HepG2 (cell line): ENCODE results near the gene HES1. TPM values are rescaled to one million over a fixed set of nuclear protein-coding genes. Genes with fewer than 3 reads are reported as not detected.

Experiments
- BRF2 ChIP-seq: sonication (generic); formaldehyde crosslinking; IDR thresholded peaks from 2 replicates; pipeline ENCODE4 v1.8.1; 2022; ENCODE audit warnings: mild to moderate bottlenecking, missing genetic modification reagents
- CEBPB ChIP-seq: IDR thresholded peaks from 2 replicates; pipeline ENCODE4 v1.6.1; 2011; ENCODE audit warnings: low read depth, low read length, improper control_type of control experiment, borderline replicate concordance
- GZF1 ChIP-seq: sonication (generic); formaldehyde crosslinking; IDR thresholded peaks from 2 replicates; pipeline ENCODE4 v1.5.1; 2020; ENCODE audit warnings: mild to moderate bottlenecking, missing genetic modification reagents
- KDM6A ChIP-seq: IDR thresholded peaks from 2 replicates; pipeline ENCODE4 v1.6.1; 2016; ENCODE audit warnings: low read depth
- MED8 ChIP-seq: sonication (generic); formaldehyde crosslinking; IDR thresholded peaks from 2 replicates; pipeline ENCODE4 v1.8.1; 2023; ENCODE audit warnings: mild to moderate bottlenecking, missing genetic modification reagents; ENCODE audit not compliant: insufficient replicate concordance
- MZF1 ChIP-seq: sonication (generic); formaldehyde crosslinking; IDR thresholded peaks from 2 replicates; pipeline ENCODE4 v1.8.1; 2023; ENCODE audit warnings: mild to moderate bottlenecking, missing genetic modification reagents, borderline replicate concordance
- NR2F1 ChIP-seq, 2 experiments: fragments of 450-650 bp in 1 of 2; formaldehyde crosslinking in 1 of 2; IDR thresholded peaks; 2 replicates each; pipeline versions ENCODE4 v1.5.0 to v1.6.1; 2016 to 2020; ENCODE audit warnings: mild to moderate bottlenecking in 1 of 2, missing compliant biosample characterization in 1 of 2, missing genetic modification reagents in 1 of 2, moderate library complexity in 1 of 2
- SRSF1 ChIP-seq: fragments of 200-400 bp; formaldehyde crosslinking; optimal IDR thresholded peaks from 2 replicates; pipeline ENCODE3; 2017; ENCODE audit warnings: mild to moderate bottlenecking, low read depth, low read length, moderate library complexity
- ZFY ChIP-seq: sonication (generic); formaldehyde crosslinking; IDR thresholded peaks from 2 replicates; pipeline ENCODE4 v1.4.0; 2020; ENCODE audit warnings: missing genetic modification reagents
- ZNF446 ChIP-seq: sonication (generic); formaldehyde crosslinking; IDR thresholded peaks from 2 replicates; pipeline ENCODE4 v1.5.0; 2020; ENCODE audit warnings: mild to moderate bottlenecking, missing genetic modification reagents
- ZNF746 ChIP-seq: sonication (generic); formaldehyde crosslinking; IDR thresholded peaks from 2 replicates; pipeline ENCODE4 v1.8.0; 2022; ENCODE audit warnings: mild to moderate bottlenecking, missing genetic modification reagents
- ZNF782 ChIP-seq: sonication (generic); formaldehyde crosslinking; IDR thresholded peaks from 2 replicates; pipeline ENCODE4 v1.4.0; 2020; ENCODE audit warnings: missing genetic modification reagents, mild to moderate bottlenecking, borderline replicate concordance
- ZNF879 ChIP-seq: sonication (generic); formaldehyde crosslinking; IDR thresholded peaks from 2 replicates; pipeline ENCODE4 v1.8.1; 2023; ENCODE audit warnings: missing genetic modification reagents
- polyA plus RNA-seq, 8 experiments: library from polyadenylated mRNA; depleted of rRNA in 3 of 8; stranded (reverse) in 7 of 8; unstranded in 1 of 8; fragments of >200 nt; fragmentation: Illumina TruSeq in 4 of 8; extraction: Trizol in 4 of 8; gene quantifications; 2 replicates each; pipeline versions ENCODE4 v1.2.1 to v1.2.3, GENCODE V29; 2011 to 2016; ENCODE audit warnings: low read depth in 4 of 8, missing spikeins in 1 of 8, mixed read lengths in 1 of 8; ENCODE audit not compliant: insufficient read depth in 1 of 8
- total RNA-seq, 5 experiments: library from RNA; depleted of rRNA; stranded (reverse); fragments of >200 nt; fragmentation: Illumina TruSeq; extraction: Trizol; gene quantifications; 2 replicates each; pipeline ENCODE4 v1.2.3, GENCODE V29; 2016; ENCODE audit warnings: low read depth in 1 of 5
- TF ChIP-seq, protein P1 (sequence below): sonication (generic); formaldehyde crosslinking; IDR thresholded peaks from 2 replicates; pipeline ENCODE4 v1.4.0; 2020; ENCODE audit warnings: missing genetic modification reagents
- TF ChIP-seq, protein P2 (sequence below): sonication (generic); formaldehyde crosslinking; IDR thresholded peaks from 2 replicates; pipeline ENCODE4 v1.4.0; 2020; ENCODE audit warnings: missing genetic modification reagents, low read depth, mild to moderate bottlenecking, borderline replicate concordance
- TF ChIP-seq, protein P3 (sequence below): IDR thresholded peaks from 2 replicates; pipeline ENCODE4 v1.6.1; 2018; ENCODE audit warnings: missing genetic modification reagents
- TF ChIP-seq, protein P4 (sequence below): sonication (generic); formaldehyde crosslinking; conservative IDR thresholded peaks from 2 replicates; pipeline ENCODE4 v1.8.0; 2022; ENCODE audit warnings: missing genetic modification reagents

Gene HES1
- total and polyA plus RNA-seq, 2 of the 13 experiments (the other 11 are each of a cell fraction or from before 2014, with no cell fraction given): 15.4 to 19.8 TPM

GRCh38 chr3:194101592-194102432 lies 34.1 kb upstream of the HES1 start (continued):
- TF ChIP-seq, protein P1, sequence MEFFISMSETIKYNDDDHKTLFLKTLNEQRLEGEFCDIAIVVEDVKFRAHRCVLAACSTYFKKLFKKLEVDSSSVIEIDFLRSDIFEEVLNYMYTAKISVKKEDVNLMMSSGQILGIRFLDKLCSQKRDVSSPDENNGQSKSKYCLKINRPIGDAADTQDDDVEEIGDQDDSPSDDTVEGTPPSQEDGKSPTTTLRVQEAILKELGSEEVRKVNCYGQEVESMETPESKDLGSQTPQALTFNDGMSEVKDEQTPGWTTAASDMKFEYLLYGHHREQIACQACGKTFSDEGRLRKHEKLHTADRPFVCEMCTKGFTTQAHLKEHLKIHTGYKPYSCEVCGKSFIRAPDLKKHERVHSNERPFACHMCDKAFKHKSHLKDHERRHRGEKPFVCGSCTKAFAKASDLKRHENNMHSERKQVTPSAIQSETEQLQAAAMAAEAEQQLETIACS (CRISPR knock-in tag): peak; percentile 13; the same call in 1 of the 2 replicates
- TF ChIP-seq MED8 (CRISPR knock-in tag) (no peak), ZNF446 (CRISPR knock-in tag) (no peak), ZNF879 (CRISPR knock-in tag) (no peak), ZFY (CRISPR knock-in tag) (no peak), CEBPB (no peak), BRF2 (no peak), SRSF1 (no peak), KDM6A (CRISPR knock-in tag) (peak; percentile 76), NR2F1 (CRISPR knock-in tag; IDR thresholded peaks at IDR 0.05) (peak in 1 of 2 experiments; percentile 13; a peak in 1 of 4 replicates), MZF1 (CRISPR knock-in tag) (no peak), GZF1 (CRISPR knock-in tag) (no peak), ZNF782 (CRISPR knock-in tag) (no peak), ZNF746 (CRISPR knock-in tag) (peak; percentile 22; the same call in 1 of the 2 replicates)
- TF ChIP-seq, protein P2, sequence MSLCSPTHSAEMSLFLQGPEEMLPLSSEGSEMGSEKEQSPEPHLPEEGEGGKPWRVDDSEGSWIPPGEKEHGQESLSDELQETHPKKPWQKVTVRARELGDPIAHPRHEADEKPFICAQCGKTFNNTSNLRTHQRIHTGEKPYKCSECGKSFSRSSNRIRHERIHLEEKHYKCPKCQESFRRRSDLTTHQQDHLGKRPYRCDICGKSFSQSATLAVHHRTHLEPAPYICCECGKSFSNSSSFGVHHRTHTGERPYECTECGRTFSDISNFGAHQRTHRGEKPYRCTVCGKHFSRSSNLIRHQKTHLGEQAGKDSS (CRISPR knock-in tag): peak; percentile 71; the same call in 1 of the 2 replicates
- TF ChIP-seq, protein P3, sequence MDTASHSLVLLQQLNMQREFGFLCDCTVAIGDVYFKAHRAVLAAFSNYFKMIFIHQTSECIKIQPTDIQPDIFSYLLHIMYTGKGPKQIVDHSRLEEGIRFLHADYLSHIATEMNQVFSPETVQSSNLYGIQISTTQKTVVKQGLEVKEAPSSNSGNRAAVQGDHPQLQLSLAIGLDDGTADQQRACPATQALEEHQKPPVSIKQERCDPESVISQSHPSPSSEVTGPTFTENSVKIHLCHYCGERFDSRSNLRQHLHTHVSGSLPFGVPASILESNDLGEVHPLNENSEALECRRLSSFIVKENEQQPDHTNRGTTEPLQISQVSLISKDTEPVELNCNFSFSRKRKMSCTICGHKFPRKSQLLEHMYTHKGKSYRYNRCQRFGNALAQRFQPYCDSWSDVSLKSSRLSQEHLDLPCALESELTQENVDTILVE (CRISPR knock-in tag): no peak
- TF ChIP-seq, protein P4, sequence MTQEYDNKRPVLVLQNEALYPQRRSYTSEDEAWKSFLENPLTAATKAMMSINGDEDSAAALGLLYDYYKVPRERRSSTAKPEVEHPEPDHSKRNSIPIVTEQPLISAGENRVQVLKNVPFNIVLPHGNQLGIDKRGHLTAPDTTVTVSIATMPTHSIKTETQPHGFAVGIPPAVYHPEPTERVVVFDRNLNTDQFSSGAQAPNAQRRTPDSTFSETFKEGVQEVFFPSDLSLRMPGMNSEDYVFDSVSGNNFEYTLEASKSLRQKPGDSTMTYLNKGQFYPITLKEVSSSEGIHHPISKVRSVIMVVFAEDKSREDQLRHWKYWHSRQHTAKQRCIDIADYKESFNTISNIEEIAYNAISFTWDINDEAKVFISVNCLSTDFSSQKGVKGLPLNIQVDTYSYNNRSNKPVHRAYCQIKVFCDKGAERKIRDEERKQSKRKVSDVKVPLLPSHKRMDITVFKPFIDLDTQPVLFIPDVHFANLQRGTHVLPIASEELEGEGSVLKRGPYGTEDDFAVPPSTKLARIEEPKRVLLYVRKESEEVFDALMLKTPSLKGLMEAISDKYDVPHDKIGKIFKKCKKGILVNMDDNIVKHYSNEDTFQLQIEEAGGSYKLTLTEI: no peak
